GM19438 (cell line): ENCODE results near the gene SLC22A23.

ENCODE experiments used
- ATAC-seq: cut with Tn5 transposase; IDR thresholded peaks from one replicate; pipeline ENCODE4 v1.9.1; 2021; ENCODE audit warnings: low read depth; ENCODE audit not compliant: unreplicated experiment

SLC22A23 gene

GRCh38 chr6:3233321-3233720, 223.5 kb downstream of the SLC22A23 start:
- ATAC-seq = no peak

- ATAC-seq = no peak
Observed at GRCh38 chr6:3232017-3232945, 224.6 kb downstream of the SLC22A23 start.

- ATAC-seq = no peak
Observed at GRCh38 chr6:3231247-3232016, 225.4 kb downstream of the SLC22A23 start.

- ATAC-seq = no peak
Observed at GRCh38 chr6:3230900-3231246, 226.0 kb downstream of the SLC22A23 start.

- ATAC-seq = no peak
Observed at GRCh38 chr6:3230256-3230882, 226.5 kb downstream of the SLC22A23 start.

- no peak for ATAC-seq
Observed at GRCh38 chr6:3229566-3230178, 227.2 kb downstream of the SLC22A23 start.

- ATAC-seq = no peak
Observed at GRCh38 chr6:3228771-3229565, 227.9 kb downstream of the SLC22A23 start.

GRCh38 chr6:3228046-3228671, 228.7 kb downstream of the SLC22A23 start:
- ATAC-seq = no peak

- ATAC-seq = no peak
Observed at GRCh38 chr6:3227363-3228045, 229.3 kb downstream of the SLC22A23 start, which contains the start of gene TUBB2B. Gene TUBB2B (minus strand): TSS chr6:3227653. CDS start chr6:3227543, 110 bp downstream.

- no peak for ATAC-seq
Observed at GRCh38 chr6:3226481-3227362, 230.1 kb downstream of the SLC22A23 start.

GRCh38 chr6:3226042-3226441, 230.8 kb downstream of the SLC22A23 start:
- no peak for ATAC-seq

- ATAC-seq = no peak
Observed at GRCh38 chr6:3222506-3223038, 234.3 kb downstream of the SLC22A23 start.

- ATAC-seq = no peak
Observed at GRCh38 chr6:3221578-3221977, 235.3 kb downstream of the SLC22A23 start.

- no peak for ATAC-seq
Observed at GRCh38 chr6:3220366-3220765, 236.5 kb downstream of the SLC22A23 start.
